Measurements from ENCODE around the gene OR7G1. TPM values are rescaled to one million over a fixed set of nuclear protein-coding genes. Genes with fewer than 3 reads are reported as not detected.

OR7G1 gene, protein sequence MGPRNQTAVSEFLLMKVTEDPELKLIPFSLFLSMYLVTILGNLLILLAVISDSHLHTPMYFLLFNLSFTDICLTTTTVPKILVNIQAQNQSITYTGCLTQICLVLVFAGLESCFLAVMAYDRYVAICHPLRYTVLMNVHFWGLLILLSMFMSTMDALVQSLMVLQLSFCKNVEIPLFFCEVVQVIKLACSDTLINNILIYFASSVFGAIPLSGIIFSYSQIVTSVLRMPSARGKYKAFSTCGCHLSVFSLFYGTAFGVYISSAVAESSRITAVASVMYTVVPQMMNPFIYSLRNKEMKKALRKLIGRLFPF
- total RNA-seq = not detected

DNA sequence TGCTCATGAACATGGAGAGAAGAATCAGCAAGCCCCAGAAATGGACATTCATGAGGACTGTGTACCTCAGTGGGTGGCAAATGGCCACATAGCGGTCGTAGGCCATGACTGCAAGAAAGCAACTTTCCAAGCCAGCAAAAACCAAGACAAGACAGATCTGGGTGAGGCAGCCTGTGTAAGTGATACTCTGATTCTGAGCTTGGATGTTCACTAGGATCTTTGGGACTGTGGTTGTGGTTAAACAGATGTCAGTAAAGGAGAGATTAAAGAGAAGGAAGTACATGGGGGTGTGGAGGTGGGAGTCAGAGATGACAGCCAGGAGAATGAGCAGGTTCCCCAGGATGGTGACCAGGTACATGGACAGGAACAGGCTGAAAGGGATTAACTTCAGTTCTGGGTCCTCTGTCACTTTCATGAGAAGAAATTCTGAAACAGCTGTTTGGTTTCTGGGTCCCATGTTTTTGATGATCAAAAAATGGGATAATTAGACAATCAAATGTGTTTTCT, at the start of gene OR7G1:
Gene OR7G1 (minus strand): TSS at position 457 of the 507 bp plus-strand sequence. CDS start 0 bp downstream, at position 457.
- TF ChIP-seq POLR2AphosphoS5 (IDR thresholded peaks at IDR 0.05) (no peak), EP300 (IDR thresholded peaks at IDR 0.05) (no peak)
- Histone ChIP-seq H3K36me3 (no peaks in the 10 kb centered on the region), H3K27ac (no peak within 1 kb of the TSS), H3K4me1 (no peaks in the 10 kb centered on the region), H3K4me3 (no peak within 1 kb of the TSS), H3K27me3 (no peaks in the 10 kb centered on the region), H3K9me3 (no peaks in the 10 kb centered on the region)
- WGBS, 2 donors = 83 to 85% methylated on average over 2 of the region's 2 CpGs
- no peak for DNase-seq
- no peak for ATAC-seq (ENCODE audit: low FRiP score in 2 of 2)

DNA sequence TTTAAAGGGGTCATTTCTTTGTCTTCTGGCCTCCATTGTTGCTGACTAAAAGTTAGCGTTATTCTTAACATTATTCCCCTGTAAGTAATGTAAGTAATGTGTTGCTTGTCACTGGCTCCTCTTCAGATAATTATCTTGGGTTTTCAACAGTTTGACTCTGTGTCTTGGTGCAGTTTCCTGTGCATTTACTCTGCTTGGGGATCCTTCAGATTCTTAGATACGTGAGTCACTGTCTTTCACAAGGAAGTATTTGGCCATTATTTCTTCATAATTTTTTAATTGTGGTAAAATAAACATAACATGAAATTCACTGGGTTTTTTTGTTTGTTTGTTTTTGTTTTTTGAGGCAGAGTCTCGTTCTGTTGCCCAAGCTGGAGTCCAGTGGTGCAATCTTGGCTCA, 49.7 kb upstream of the OR7G1 start:
- no peak for DNase-seq
- ATAC-seq (ENCODE audit: low FRiP score in 2 of 2) = no peak
- Histone ChIP-seq H3K27ac (no peak overlapping the region), H3K9me3 (peaks cover 0 to 39% (median 21%) of the 10 kb centered on the region in 4 donors), H3K4me1 (no peaks in the 10 kb centered on the region), H3K27me3 (no peaks in the 10 kb centered on the region), H3K4me3 (no peak overlapping the region), H3K36me3 (peaks cover 22 to 74% (median 39%) of the 10 kb centered on the region in 4 donors)
- TF ChIP-seq, protein P1, sequence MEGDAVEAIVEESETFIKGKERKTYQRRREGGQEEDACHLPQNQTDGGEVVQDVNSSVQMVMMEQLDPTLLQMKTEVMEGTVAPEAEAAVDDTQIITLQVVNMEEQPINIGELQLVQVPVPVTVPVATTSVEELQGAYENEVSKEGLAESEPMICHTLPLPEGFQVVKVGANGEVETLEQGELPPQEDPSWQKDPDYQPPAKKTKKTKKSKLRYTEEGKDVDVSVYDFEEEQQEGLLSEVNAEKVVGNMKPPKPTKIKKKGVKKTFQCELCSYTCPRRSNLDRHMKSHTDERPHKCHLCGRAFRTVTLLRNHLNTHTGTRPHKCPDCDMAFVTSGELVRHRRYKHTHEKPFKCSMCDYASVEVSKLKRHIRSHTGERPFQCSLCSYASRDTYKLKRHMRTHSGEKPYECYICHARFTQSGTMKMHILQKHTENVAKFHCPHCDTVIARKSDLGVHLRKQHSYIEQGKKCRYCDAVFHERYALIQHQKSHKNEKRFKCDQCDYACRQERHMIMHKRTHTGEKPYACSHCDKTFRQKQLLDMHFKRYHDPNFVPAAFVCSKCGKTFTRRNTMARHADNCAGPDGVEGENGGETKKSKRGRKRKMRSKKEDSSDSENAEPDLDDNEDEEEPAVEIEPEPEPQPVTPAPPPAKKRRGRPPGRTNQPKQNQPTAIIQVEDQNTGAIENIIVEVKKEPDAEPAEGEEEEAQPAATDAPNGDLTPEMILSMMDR (IDR thresholded peaks at IDR 0.05) = no peak
- TF ChIP-seq POLR2A (IDR thresholded peaks at IDR 0.05) (no peak), EP300 (IDR thresholded peaks at IDR 0.05) (no peak), POLR2AphosphoS5 (IDR thresholded peaks at IDR 0.05) (no peak)
- WGBS, 2 donors = 83 to 92% methylated on average over 3 of the region's 3 CpGs

DNA sequence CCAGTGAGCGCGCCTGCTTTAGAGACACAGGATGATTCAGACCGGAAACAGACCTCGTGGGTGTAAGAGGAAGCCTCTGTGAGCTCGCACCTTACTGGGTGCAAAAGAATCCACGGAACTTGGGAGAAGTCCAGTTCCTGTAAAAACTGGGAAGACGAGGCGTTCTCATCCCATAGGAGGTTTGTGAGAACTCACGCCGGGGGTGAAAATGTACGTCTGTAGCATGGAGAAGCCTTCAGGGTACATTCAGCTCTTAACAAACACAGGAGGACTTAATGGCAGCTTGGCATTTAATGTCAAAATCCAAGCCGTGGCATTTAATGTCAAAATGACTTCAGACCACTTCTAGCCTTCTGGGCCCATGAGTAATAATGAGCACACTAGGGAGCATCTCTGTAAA, 45.9 kb upstream of the OR7G1 start:
- H3K4me3 ChIP-seq = no peak overlapping the region
- H3K9me3 ChIP-seq = peaks cover 0 to 63% (median 29%) of the 10 kb centered on the region in 4 donors
- H3K27me3 ChIP-seq = no peaks in the 10 kb centered on the region
- no peaks in the 10 kb centered on the region for H3K4me1 ChIP-seq
- WGBS, 2 donors = 98 to 99% methylated on average over 12 of the region's 12 CpGs
- H3K36me3 ChIP-seq = peaks cover 51 to 98% (median 76%) of the 10 kb centered on the region in 4 donors
- DNase-seq (no peak), ATAC-seq (ENCODE audit: low FRiP score in 2 of 2) (no peak)
- TF ChIP-seq EP300 (IDR thresholded peaks at IDR 0.05) (no peak), POLR2A (IDR thresholded peaks at IDR 0.05) (no peak)
- no peak overlapping the region for H3K27ac ChIP-seq

DNA sequence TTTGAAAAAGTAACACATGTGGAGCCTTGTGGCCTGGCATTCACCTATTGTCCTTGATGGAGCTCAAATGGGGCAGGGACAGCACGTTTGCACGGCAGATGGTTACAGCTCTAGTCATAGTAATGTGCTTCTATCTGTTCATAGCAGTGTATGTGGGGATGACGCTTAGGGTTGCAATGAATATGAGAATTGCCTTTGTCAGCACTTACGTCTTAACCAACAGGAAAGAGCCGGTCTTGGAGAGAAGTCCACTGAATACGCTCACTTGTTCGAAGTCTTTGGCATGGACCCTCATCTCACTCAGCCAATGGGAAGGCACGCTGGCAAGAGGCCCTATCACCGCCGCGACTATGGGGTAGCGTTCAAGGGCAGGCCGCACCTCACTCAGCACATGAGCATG, 44.3 kb upstream of the OR7G1 start:
- Histone ChIP-seq H3K27ac (no peak overlapping the region), H3K9me3 (peaks cover 0 to 71% (median 38%) of the 10 kb centered on the region in 4 donors), H3K36me3 (peaks cover 51 to 89% (median 82%) of the 10 kb centered on the region in 4 donors), H3K4me3 (no peak overlapping the region), H3K4me1 (no peaks in the 10 kb centered on the region), H3K27me3 (no peaks in the 10 kb centered on the region)
- WGBS, 2 donors = 99% methylated on average over 12 to 13 of the region's 13 CpGs
- DNase-seq = no peak
- TF ChIP-seq, protein P1 (IDR thresholded peaks at IDR 0.05) = no peak
- TF ChIP-seq POLR2A (IDR thresholded peaks at IDR 0.05) = no peak
- TF ChIP-seq EP300 (IDR thresholded peaks at IDR 0.05) = no peak
- no peak for TF ChIP-seq POLR2AphosphoS5 (IDR thresholded peaks at IDR 0.05)
- no peak for ATAC-seq (ENCODE audit: low FRiP score in 2 of 2)

DNA sequence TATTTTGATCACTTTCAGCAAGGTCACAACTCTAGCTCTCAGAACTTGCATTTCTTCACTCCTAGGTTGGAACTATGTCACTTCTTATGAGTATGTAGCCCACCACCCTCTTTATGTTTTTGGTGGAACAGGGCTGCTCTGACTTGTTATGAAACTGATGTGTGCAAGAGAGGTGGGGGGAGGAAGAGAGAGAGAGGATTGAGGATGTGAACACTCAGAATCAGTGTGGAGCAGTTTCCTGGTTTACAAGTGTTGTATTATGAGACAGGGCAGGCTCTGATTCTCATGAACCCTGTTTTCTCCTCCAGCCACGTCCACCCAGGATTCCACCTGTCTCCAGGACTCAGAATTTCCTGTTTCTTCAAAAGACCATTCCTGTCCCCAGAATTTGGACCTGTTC, 40.7 kb upstream of the OR7G1 start:
- Histone ChIP-seq H3K27me3 (no peaks in the 10 kb centered on the region), H3K27ac (no peak overlapping the region), H3K4me1 (no peaks in the 10 kb centered on the region), H3K36me3 (peaks cover 39 to 71% (median 65%) of the 10 kb centered on the region in 4 donors), H3K4me3 (no peak overlapping the region), H3K9me3 (peaks cover 0 to 60% (median 44%) of the 10 kb centered on the region in 4 donors)
- no peak for TF ChIP-seq EP300 (IDR thresholded peaks at IDR 0.05)
- no peak for TF ChIP-seq POLR2A (IDR thresholded peaks at IDR 0.05)
- TF ChIP-seq, protein P1 (IDR thresholded peaks at IDR 0.05) = no peak
- no peak for TF ChIP-seq POLR2AphosphoS5 (IDR thresholded peaks at IDR 0.05)
- ATAC-seq (ENCODE audit: low FRiP score in 2 of 2) (no peak), DNase-seq (no peak)
- WGBS, 2 donors = 88 to 89% methylated on average over 1 of the region's 1 CpG
